H9 (cell line): ENCODE results near the gene PAOX. TPM values are rescaled to one million over a fixed set of nuclear protein-coding genes. Genes with fewer than 3 reads are reported as not detected.

Experiments used
- DNase-seq: peaks from one replicate; pipeline ENCODE4 v3.0.0-alpha.2; 2017
- H2AFZ ChIP-seq: one replicate; pipeline ENCODE4 v1.6.1; 2013; ENCODE audit warnings: mild to moderate bottlenecking, low read length, control low read depth, moderate library complexity
- H2AK5ac ChIP-seq: 2 replicates; pipeline ENCODE4 v1.6.1; 2013; ENCODE audit warnings: low read length, control low read depth, mixed read lengths; ENCODE audit not compliant: insufficient read length
- H2BK120ac ChIP-seq: one replicate; pipeline ENCODE4 v1.6.1; 2013; ENCODE audit warnings: low read depth, mild to moderate bottlenecking, low read length, control low read depth, inconsistent platforms; ENCODE audit not compliant: poor library complexity, severe bottlenecking
- H2BK12ac ChIP-seq: 2 replicates; pipeline ENCODE4 v1.6.1; 2013; ENCODE audit warnings: low read length, control low read depth, mixed read lengths, low read depth; ENCODE audit not compliant: insufficient read length
- H2BK15ac ChIP-seq: 2 replicates; pipeline ENCODE4 v1.6.1; 2013; ENCODE audit warnings: low read depth, low read length, control low read depth
- H2BK20ac ChIP-seq: one replicate; pipeline ENCODE4 v1.6.1; 2013; ENCODE audit warnings: low read depth, mild to moderate bottlenecking, low read length, control low read depth, inconsistent platforms; ENCODE audit not compliant: poor library complexity, severe bottlenecking
- H2BK5ac ChIP-seq: 2 replicates; pipeline ENCODE4 v1.6.1; 2013; ENCODE audit warnings: low read length, control low read depth, mixed read lengths; ENCODE audit not compliant: insufficient read length
- H3K14ac ChIP-seq: 2 replicates; pipeline ENCODE4 v1.6.1; 2013; ENCODE audit warnings: low read length, control low read depth; ENCODE audit not compliant: insufficient read depth
- H3K18ac ChIP-seq: 2 replicates; pipeline ENCODE4 v1.6.1; 2013; ENCODE audit warnings: low read depth, mild to moderate bottlenecking, mixed read lengths, low read length, control low read depth; ENCODE audit not compliant: insufficient read length
- H3K23ac ChIP-seq: 2 replicates; pipeline ENCODE4 v1.6.1; 2013; ENCODE audit warnings: low read length, control low read depth, mixed read lengths, low read depth; ENCODE audit not compliant: insufficient read length
- H3K23me2 ChIP-seq: 2 replicates; pipeline ENCODE4 v1.6.1; 2013; ENCODE audit warnings: low read depth, mild to moderate bottlenecking, mixed read lengths, low read length, control low read depth; ENCODE audit not compliant: insufficient read length, poor library complexity, severe bottlenecking
- H3K27ac ChIP-seq: 2 replicates; pipeline ENCODE4 v1.5.1; 2013; ENCODE audit warnings: low read length, control low read depth, mixed read lengths, low read depth; ENCODE audit not compliant: insufficient read length
- H3K27me3 ChIP-seq: 2 replicates; pipeline ENCODE4 v1.6.1; 2013; ENCODE audit warnings: low read length, control low read depth, inconsistent platforms; ENCODE audit not compliant: insufficient read depth
- H3K4ac ChIP-seq: 2 replicates; pipeline ENCODE4 v1.6.1; 2013; ENCODE audit warnings: low read depth, mild to moderate bottlenecking, control low read depth, inconsistent platforms, low read length, moderate library complexity
- H3K4me1 ChIP-seq: 2 replicates; pipeline ENCODE4 v1.6.1; 2013; ENCODE audit warnings: low read length, control low read depth, inconsistent platforms; ENCODE audit not compliant: insufficient read depth
- H3K4me2 ChIP-seq: 2 replicates; pipeline ENCODE4 v1.6.1; 2013; ENCODE audit warnings: low read length, control low read depth, mixed read lengths; ENCODE audit not compliant: insufficient read length, insufficient read depth
- H3K56ac ChIP-seq: 2 replicates; pipeline ENCODE4 v1.6.1; 2013; ENCODE audit warnings: low read depth, mild to moderate bottlenecking, mixed read lengths, low read length, control low read depth; ENCODE audit not compliant: insufficient read length
- H3K79me1 ChIP-seq: 2 replicates; pipeline ENCODE4 v1.6.1; 2013; ENCODE audit warnings: low read depth, mild to moderate bottlenecking, moderate library complexity, low read length, control low read depth, inconsistent platforms; ENCODE audit not compliant: insufficient read depth, poor library complexity, severe bottlenecking
- H3K79me2 ChIP-seq: 2 replicates; pipeline ENCODE4 v1.6.1; 2013; ENCODE audit warnings: low read length, control low read depth, inconsistent platforms; ENCODE audit not compliant: insufficient read depth
- H3K9ac ChIP-seq: 2 replicates; pipeline ENCODE4 v1.6.1; 2013; ENCODE audit warnings: low read length, control low read depth, mixed read lengths; ENCODE audit not compliant: insufficient read length; ENCODE audit errors: extremely low read depth
- H3K9me3 ChIP-seq: one replicate; pipeline ENCODE4 v1.6.1; 2013; ENCODE audit warnings: low read depth, low read length, inconsistent platforms; ENCODE audit not compliant: control insufficient read depth
- H3T11ph ChIP-seq: one replicate; pipeline ENCODE4 v1.6.1; 2013; ENCODE audit warnings: mild to moderate bottlenecking, low read length, control low read depth, inconsistent platforms
- H4K20me1 ChIP-seq: one replicate; pipeline ENCODE4 v1.6.1; 2013; ENCODE audit not compliant: control insufficient read depth, insufficient read length, insufficient read depth
- H4K5ac ChIP-seq: 2 replicates; pipeline ENCODE4 v1.6.1; 2013; ENCODE audit warnings: low read depth, mild to moderate bottlenecking, mixed read lengths, low read length, control low read depth; ENCODE audit not compliant: insufficient read length
- H4K8ac ChIP-seq: replicated peaks from 2 replicates; pipeline ENCODE4 v1.6.1; 2013; ENCODE audit warnings: low read length, control low read depth, mixed read lengths, low read depth; ENCODE audit not compliant: insufficient read length
- H4K91ac ChIP-seq: 2 replicates; pipeline ENCODE4 v1.6.1; 2013; ENCODE audit warnings: low read depth, mild to moderate bottlenecking, moderate library complexity, mixed read lengths, low read length, control low read depth; ENCODE audit not compliant: insufficient read length
- H3K27ac Mint-ChIP-seq, 3 experiments: 2 replicates in 2 of 3; 3 replicates in 1 of 3; pipeline ENCODE4 v1.8.0; 2020 to 2021; ENCODE audit warnings: mixed read lengths in 3 of 3, mild to moderate bottlenecking in 1 of 3, moderate library complexity in 1 of 3
- H3K27me3 Mint-ChIP-seq: 2 replicates; pipeline ENCODE4 v1.8.0; 2021; ENCODE audit warnings: low read depth, mild to moderate bottlenecking, moderate library complexity, mixed read lengths
- H3K36me3 Mint-ChIP-seq, 3 experiments: 2 replicates in 2 of 3; 3 replicates in 1 of 3; pipeline ENCODE4 v1.8.0; 2020 to 2021; ENCODE audit warnings: low read depth in 3 of 3, mixed read lengths in 3 of 3; ENCODE audit not compliant: insufficient read depth in 1 of 3
- H3K4me1 Mint-ChIP-seq, 2 experiments: 2 replicates each; pipeline ENCODE4 v1.8.0; 2020; ENCODE audit warnings: mixed read lengths in 2 of 2
- H3K4me3 Mint-ChIP-seq, 2 experiments: 2 replicates in 1 of 2; 3 replicates in 1 of 2; pipeline ENCODE4 v1.8.0; 2020 to 2021; ENCODE audit warnings: mild to moderate bottlenecking in 2 of 2, mixed read lengths in 2 of 2, moderate library complexity in 1 of 2
- H3K9me3 Mint-ChIP-seq, 2 experiments: 2 replicates in 1 of 2; 3 replicates in 1 of 2; pipeline ENCODE4 v1.8.0; 2020; ENCODE audit warnings: mild to moderate bottlenecking in 2 of 2, mixed read lengths in 2 of 2, moderate library complexity in 1 of 2
- CTCF ChIP-seq: fragments of 200-600 bp; sonication (generic); conservative IDR thresholded peaks from 3 replicates; pipeline ENCODE4 v1.8.0; 2021; ENCODE audit warnings: antibody characterized with exemption, mild to moderate bottlenecking
- WGBS: extraction: QIAGEN DNeasy Blood & Tissue Kit; methylation state at CpG from one replicate; pipeline ENCODE4 v1.1.7; 2013; ENCODE audit warnings: missing lambda C conversion rate, low lambda C conversion rate, mixed read lengths; ENCODE audit not compliant: insufficient read length; ENCODE audit errors: extremely low coverage; 5-methylcytosine and 5-hydroxymethylcytosine counted together
- total RNA-seq: library from RNA; stranded (reverse); gene quantifications from 2 replicates; pipeline ENCODE4 v1.2.1, GENCODE V29; 2021

The PAOX gene
- total RNA-seq, 1 experiment from 2014 or later = 5.6 TPM

- Histone ChIP-seq H4K5ac (no peak overlapping the region), H3K27me3 (no peaks in the 10 kb centered on the region; the same call in 1 of the 2 replicates), H2BK5ac (no peak overlapping the region), H3K27ac (no peak overlapping the region), H4K8ac (no peak overlapping the region), H2AFZ (no peak overlapping the region), H2BK20ac (no peak overlapping the region), H3K14ac (no peak overlapping the region), H3T11ph (no peak overlapping the region), H3K23me2 (no peaks in the 10 kb centered on the region), H3K4me1 (peaks cover 2% of the 10 kb centered on the region; the same call in 1 of the 2 replicates), H3K79me1 (no peaks in the 10 kb centered on the region), H2BK15ac (no peak overlapping the region), H3K56ac (no peak overlapping the region), H3K79me2 (no peaks in the 10 kb centered on the region), H4K20me1 (no peaks in the 10 kb centered on the region), H2BK120ac (no peak overlapping the region), H3K4me2 (no peak overlapping the region), H3K18ac (no peak overlapping the region), H3K9me3 (no peaks in the 10 kb centered on the region), H3K23ac (no peak overlapping the region), H2AK5ac (no peak overlapping the region), H4K91ac (no peak overlapping the region), H3K4ac (no peak overlapping the region), H2BK12ac (no peak overlapping the region), H3K9ac (no peak overlapping the region)
- H3K4me3 Mint-ChIP-seq = no peak overlapping the region
- no peak for TF ChIP-seq CTCF
- WGBS = no CpG with 5 or more reads among the region's 5 CpGs
- H3K4me1 Mint-ChIP-seq = peaks cover 10 to 27% of the 10 kb centered on the region in 2 experiments
- H3K36me3 Mint-ChIP-seq = no peaks in the 10 kb centered on the region; a peak in 1 of 7 replicates
- peaks cover 24% of the 10 kb centered on the region for H3K27me3 Mint-ChIP-seq
- H3K27ac Mint-ChIP-seq = peak overlapping the region in 1 of 3 experiments; percentile 66; a peak in 1 of 7 replicates
- no peaks in the 10 kb centered on the region; a peak in 1 of 5 replicates for H3K9me3 Mint-ChIP-seq
- no peak for DNase-seq
Measured at GRCh38 chr10:133344236-133344635, 34.8 kb upstream of the PAOX start.
